H1 (cell line): ENCODE measurements around the gene EXOC2. TPM values are rescaled to one million over a fixed set of nuclear protein-coding genes. Genes with fewer than 3 reads are reported as not detected.

Source experiments
- KDM1A ChIP-seq: fragments of 200-600, 300-600 bp; sonication (generic); IDR thresholded peaks from 2 replicates; pipeline ENCODE4 v1.7.1; 2016; ENCODE audit warnings: mild to moderate bottlenecking, low read length, borderline replicate concordance
- POLR2AphosphoS5 ChIP-seq: IDR thresholded peaks from 2 replicates; pipeline ENCODE4 v1.6.1; 2011; ENCODE audit warnings: low read depth, low read length
- RFX5 ChIP-seq: IDR thresholded peaks from 2 replicates; pipeline ENCODE4 v1.6.1; 2011; ENCODE audit warnings: low read depth, low read length, improper control_type of control experiment, borderline replicate concordance
- polyA plus RNA-seq, 7 experiments: library from polyadenylated mRNA; depleted of rRNA in 3 of 7; stranded (reverse) in 5 of 7; unstranded in 2 of 7; fragments of >200 nt in 5 of 7; fragments of 200-250 nt in 2 of 7; gene quantifications; 1 replicate in 5 of 7; 2 replicates in 1 of 7; 4 replicates in 1 of 7; pipeline versions ENCODE4 v1.2.1 to v1.2.3, GENCODE V29; 2011 to 2013; ENCODE audit warnings: missing spikeins in 2 of 7, mixed read lengths in 2 of 7
- total RNA-seq: library from RNA; stranded (reverse); fragmentation: NEBNext Ultra II Directional; extraction: Animal tissue kit (Norgen Biotek cat#: 25700); gene quantifications from 2 replicates; pipeline ENCODE4 v1.2.1, GENCODE V29; 2021

Gene EXOC2
- total and polyA plus RNA-seq, 2 of the 8 experiments (the other 6 are each of a cell fraction or from before 2014, with no cell fraction given) = 25.5 to 44.4 TPM

DNA sequence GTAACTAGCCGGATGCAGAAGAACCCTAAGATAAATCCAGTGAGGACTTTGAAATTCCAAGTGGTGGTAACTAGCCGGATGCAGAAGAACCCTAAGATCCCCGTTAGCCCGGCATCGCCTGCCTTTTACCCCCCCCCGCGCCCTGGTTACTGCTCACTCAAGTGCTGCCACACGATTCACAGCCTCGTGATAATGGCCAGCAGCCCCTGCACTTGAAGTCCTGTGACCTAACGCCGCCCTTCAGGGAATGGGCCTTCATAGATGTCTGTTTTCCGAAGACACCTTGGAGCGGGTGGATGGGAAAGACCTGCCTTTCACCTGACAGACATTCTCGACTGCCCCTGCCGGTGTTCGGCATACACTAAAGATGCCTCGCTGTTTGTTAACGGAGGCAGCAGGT lies 163.9 kb downstream of the EXOC2 start (continued):
- TF ChIP-seq RFX5 (no peak), POLR2AphosphoS5 (no peak), KDM1A (no peak)
